ENCODE data around the gene STKLD1.

DNA sequence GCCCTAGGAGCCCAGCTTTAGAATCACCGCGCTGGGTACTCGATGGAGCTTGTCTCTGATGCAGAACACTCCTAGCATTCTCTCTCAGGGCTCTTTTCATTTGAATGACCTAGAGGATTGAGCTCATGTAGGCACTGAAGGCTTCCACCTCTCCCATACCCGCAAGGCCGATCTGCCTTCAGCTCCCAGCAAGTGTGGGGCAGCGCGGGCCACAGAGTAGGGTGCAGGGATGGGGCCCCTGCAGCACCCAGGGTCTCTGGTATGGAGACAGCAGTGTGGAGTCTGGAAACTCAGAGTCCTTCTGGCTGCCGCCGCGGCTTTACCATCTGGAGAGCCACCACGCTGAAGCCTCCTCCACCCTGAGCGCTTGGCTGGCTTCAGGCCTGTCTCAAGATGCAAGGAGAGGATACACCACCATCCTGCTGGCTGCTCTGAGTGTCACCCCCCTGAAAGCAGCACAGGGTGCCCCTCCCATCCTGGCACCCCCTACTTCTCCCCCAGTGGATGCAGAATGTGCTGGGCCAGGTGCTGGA is 12.9 kb downstream of the STKLD1 start:
- TF ChIP-seq POLR2A (IDR thresholded peaks at IDR 0.05; ENCODE audit: low read depth, low read length) (no peak), POLR2AphosphoS5 (IDR thresholded peaks at IDR 0.05; ENCODE audit: low read depth, low read length) (no peak)

Measured in GM12891 (cell line).